CD4-positive, alpha-beta memory T cell (primary cell): ENCODE measurements around the gene PANX1. TPM values are rescaled to one million over a fixed set of nuclear protein-coding genes. Genes with fewer than 3 reads are reported as not detected.

Source experiments
- CTCF ChIA-PET: fragments of 350-600 bp; sonication (Branson Sonifier 250); formaldehyde crosslinking; loops from one replicate; lab custom pipeline; 2021; ENCODE audit warnings: inconsistent platforms; ENCODE audit not compliant: partially characterized antibody; lab: Charles Lee
- POLR2A ChIA-PET: fragments of 350-600 bp; sonication (Branson Sonifier 250); formaldehyde crosslinking; loops from one replicate; lab custom pipeline; 2021; ENCODE audit not compliant: partially characterized antibody; lab: Charles Lee
- DNase-seq, 5 donors: peaks; one replicate each; pipeline versions ENCODE4 v3.0.0 to v3.0.0-alpha.2; 2020 to 2022; ENCODE audit warnings: mixed read lengths in 1 of 5
- H3K27ac ChIP-seq: one replicate; pipeline ENCODE4 v1.7.0; 2013; ENCODE audit warnings: low read depth, low read length
- H3K27me3 ChIP-seq: 2 replicates; pipeline ENCODE4 v1.7.0; 2013; ENCODE audit warnings: mild to moderate bottlenecking, low read length, moderate library complexity; ENCODE audit not compliant: insufficient read depth
- H3K36me3 ChIP-seq: 2 replicates; pipeline ENCODE4 v1.7.0; 2013; ENCODE audit warnings: mild to moderate bottlenecking, low read length, moderate library complexity; ENCODE audit not compliant: insufficient read depth
- H3K4me1 ChIP-seq: 2 replicates; pipeline ENCODE4 v1.7.0; 2013; ENCODE audit warnings: mild to moderate bottlenecking, low read length, moderate library complexity; ENCODE audit not compliant: insufficient read depth
- H3K4me3 ChIP-seq, 2 donors: one replicate each; pipeline ENCODE4 v1.7.0; 2013; ENCODE audit warnings: low read length in 2 of 2, mild to moderate bottlenecking in 1 of 2
- H3K9me3 ChIP-seq, 2 donors: one replicate each; pipeline ENCODE4 v1.7.0; 2013; ENCODE audit warnings: low read length in 2 of 2, control low read depth in 1 of 2; ENCODE audit not compliant: control insufficient read depth in 1 of 2
- H3K27ac Mint-ChIP-seq, 7 donors: one replicate each; pipeline ENCODE4 v1.8.0; 2020 to 2021; ENCODE audit warnings: mixed read lengths in 7 of 7, mild to moderate bottlenecking in 6 of 7, inconsistent platforms in 3 of 7, moderate library complexity in 3 of 7
- H3K27me3 Mint-ChIP-seq, 2 donors: one replicate each; pipeline ENCODE4 v1.8.0; 2020 to 2021; ENCODE audit warnings: mixed read lengths in 2 of 2
- H3K36me3 Mint-ChIP-seq, 2 donors: one replicate each; pipeline ENCODE4 v1.8.0; 2020 to 2021; ENCODE audit warnings: mixed read lengths in 2 of 2, inconsistent platforms in 1 of 2, mild to moderate bottlenecking in 1 of 2
- H3K4me1 Mint-ChIP-seq, 4 donors: one replicate each; pipeline ENCODE4 v1.8.0; 2020 to 2021; ENCODE audit warnings: mixed read lengths in 4 of 4, mild to moderate bottlenecking in 1 of 4
- H3K4me3 Mint-ChIP-seq, 8 donors: one replicate each; pipeline ENCODE4 v1.8.0; 2020 to 2021; ENCODE audit warnings: mixed read lengths in 8 of 8, mild to moderate bottlenecking in 7 of 8, moderate library complexity in 6 of 8, inconsistent platforms in 3 of 8
- H3K9me3 Mint-ChIP-seq, 8 donors: one replicate each; pipeline ENCODE4 v1.8.0; 2020 to 2021; ENCODE audit warnings: mixed read lengths in 8 of 8, mild to moderate bottlenecking in 5 of 8, inconsistent platforms in 3 of 8, moderate library complexity in 1 of 8
- intact Hi-C: fragments of 100-400 bp; cut with micrococcal nuclease; formaldehyde crosslinking; loops from one replicate; pipeline ENCODE4 v1.15.1; 2023
- polyA plus RNA-seq, 2 donors: library from polyadenylated mRNA; unstranded; fragments of 300-500 nt; fragmentation: Illumina TruSeq; gene quantifications; one replicate each; pipeline ENCODE4 v1.2.3, GENCODE V29; 2021
- total RNA-seq, 2 experiments: library from RNA; stranded (reverse); gene quantifications; one replicate each; pipeline ENCODE4 v1.2.3, GENCODE V29; 2021

The PANX1 gene
- total and polyA plus RNA-seq, 4 experiments from 2014 or later, result 7.6 to 9.5 (median 8.7) TPM

DNA sequence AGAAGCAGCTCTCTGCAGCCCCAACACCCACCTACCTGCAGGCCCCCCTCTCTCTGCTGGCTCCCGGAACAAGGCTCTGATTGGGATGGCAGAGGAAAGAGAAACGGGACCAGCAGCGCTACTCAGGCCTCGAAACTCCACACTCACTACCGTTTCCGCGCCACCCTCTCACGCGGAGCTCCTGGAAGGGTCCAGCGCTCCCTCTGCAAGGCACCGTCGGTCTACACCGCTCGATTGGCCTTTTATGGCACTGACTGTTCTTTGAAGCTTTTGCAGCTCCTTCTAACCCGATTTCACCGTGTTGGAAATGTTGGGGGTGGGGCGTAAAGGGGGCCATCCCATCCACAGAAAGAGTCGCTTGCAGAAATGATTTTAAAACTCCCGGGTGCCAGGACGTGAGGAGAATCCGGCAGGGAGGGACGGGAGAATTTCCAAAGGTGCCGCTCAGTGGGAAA lies 323 bp upstream of the PANX1 start:
- peaks cover 46% of the 10 kb centered on the region for H3K4me1 ChIP-seq
- no peaks in the 10 kb centered on the region for H3K9me3 ChIP-seq
- peaks cover 0 to 2% of the 10 kb centered on the region in 2 donors for H3K36me3 Mint-ChIP-seq
- H3K4me1 Mint-ChIP-seq, result peaks cover 15 to 25% (median 20%) of the 10 kb centered on the region in 4 donors
- peak overlapping the region; percentile 87 to 98 (median 94) for H3K27ac Mint-ChIP-seq
- ChIA-PET POLR2A (interaction anchor here (0.5 to 2.2 kb wide), 14 partner anchors 9 to 1662 kb away, joined by 3 to 11 read pairs (median 4); partner anchors contain the start of genes C11orf54, CEP57, FAM76B and MED17), CTCF (interaction anchor here (0.8 to 0.9 kb wide), 2 partner anchors 23 to 54 kb away, joined by 3 to 4 read pairs; no protein-coding TSS in a partner anchor)
- H3K4me3 Mint-ChIP-seq, result peak overlapping the region in 4 of 8 donors; percentile 90 to 94 (median 92)
- intact Hi-C loops, result loop anchor here (2.0 to 5.0 kb wide), 2 partner anchors 364 to 1659 kb away; partner anchors contain the start of genes ANKRD49, FAM76B and MRE11
- peak overlapping the region; percentile 84 for H3K27ac ChIP-seq
- H3K36me3 ChIP-seq, result no peaks in the 10 kb centered on the region
- H3K27me3 Mint-ChIP-seq, result no peaks in the 10 kb centered on the region
- H3K9me3 Mint-ChIP-seq, result no peaks in the 10 kb centered on the region
- peak overlapping the region; percentile 89 to 96 for H3K4me3 ChIP-seq
- H3K27me3 ChIP-seq, result no peaks in the 10 kb centered on the region
- DNase-seq, result no peak

DNA sequence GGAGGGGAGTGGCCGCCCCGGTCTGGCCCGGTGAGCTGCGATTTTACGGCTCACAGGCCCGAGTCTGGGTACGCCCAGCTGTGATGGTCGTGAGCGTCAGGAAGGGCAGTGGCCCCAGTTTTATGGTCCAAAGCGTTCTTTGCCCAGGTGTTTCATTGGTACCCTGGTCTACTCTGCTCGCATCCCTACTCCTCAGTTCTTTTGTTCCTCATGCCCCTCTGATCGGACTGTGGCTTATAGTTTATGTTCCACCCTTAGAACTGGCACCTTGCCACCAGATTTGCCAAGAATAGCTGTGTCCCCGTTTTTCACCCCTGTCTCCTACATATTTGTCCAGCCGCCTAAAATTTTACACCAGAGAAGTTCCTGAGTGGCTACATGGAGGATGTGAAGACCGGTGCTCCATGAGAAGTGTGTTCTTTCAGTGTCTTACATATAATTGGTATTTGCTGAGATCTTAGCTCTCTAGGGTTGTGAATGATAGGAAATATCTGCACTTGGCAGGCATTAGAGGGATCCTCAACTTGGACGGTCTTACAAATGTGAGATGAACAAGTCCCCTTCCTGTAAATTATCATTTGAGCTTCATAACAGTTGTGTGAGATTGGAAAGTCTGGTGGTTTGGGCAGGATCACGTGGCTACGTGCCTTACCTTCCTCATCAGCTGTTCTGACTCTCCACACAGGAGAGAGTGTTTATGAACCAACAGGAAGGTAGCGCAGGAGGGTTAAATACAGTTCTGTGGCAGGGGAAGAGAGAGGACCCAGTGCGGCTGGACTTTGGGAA lies 1.1 kb downstream of the PANX1 start:
- Histone ChIP-seq H3K9me3 (no peaks in the 10 kb centered on the region), H3K4me3 (peak overlapping the region; percentile 89 to 96), H3K27ac (peak overlapping the region; percentile 84), H3K27me3 (no peaks in the 10 kb centered on the region), H3K4me1 (peaks cover 60% of the 10 kb centered on the region), H3K36me3 (no peaks in the 10 kb centered on the region)
- no peaks in the 10 kb centered on the region for H3K9me3 Mint-ChIP-seq
- POLR2A ChIA-PET, result interaction anchor here (0.9 to 2.2 kb wide), 10 partner anchors 8 to 1660 kb away, joined by 3 to 11 read pairs (median 4); partner anchors contain the start of genes C11orf54, CEP57, FAM76B and TAF1D
- H3K4me1 Mint-ChIP-seq, result peaks cover 24 to 37% (median 31%) of the 10 kb centered on the region in 4 donors
- CTCF ChIA-PET, result interaction anchor here (0.8 kb wide), 1 partner anchor 43 kb away, joined by 3 read pairs; no protein-coding TSS in a partner anchor
- peak in 4 of 5 donors; percentile 15 to 26 (median 22) for DNase-seq
- H3K27ac Mint-ChIP-seq, result no peak overlapping the region
- intact Hi-C loops, result loop anchor here (2.0 to 10.0 kb wide), 3 partner anchors 363 to 1658 kb away; partner anchors contain the start of genes ANKRD49, FAM76B, MRE11 and SMCO4
- no peaks in the 10 kb centered on the region for H3K27me3 Mint-ChIP-seq
- H3K4me3 Mint-ChIP-seq, result no peak overlapping the region
- H3K36me3 Mint-ChIP-seq, result peaks cover 0 to 2% of the 10 kb centered on the region in 2 donors

DNA sequence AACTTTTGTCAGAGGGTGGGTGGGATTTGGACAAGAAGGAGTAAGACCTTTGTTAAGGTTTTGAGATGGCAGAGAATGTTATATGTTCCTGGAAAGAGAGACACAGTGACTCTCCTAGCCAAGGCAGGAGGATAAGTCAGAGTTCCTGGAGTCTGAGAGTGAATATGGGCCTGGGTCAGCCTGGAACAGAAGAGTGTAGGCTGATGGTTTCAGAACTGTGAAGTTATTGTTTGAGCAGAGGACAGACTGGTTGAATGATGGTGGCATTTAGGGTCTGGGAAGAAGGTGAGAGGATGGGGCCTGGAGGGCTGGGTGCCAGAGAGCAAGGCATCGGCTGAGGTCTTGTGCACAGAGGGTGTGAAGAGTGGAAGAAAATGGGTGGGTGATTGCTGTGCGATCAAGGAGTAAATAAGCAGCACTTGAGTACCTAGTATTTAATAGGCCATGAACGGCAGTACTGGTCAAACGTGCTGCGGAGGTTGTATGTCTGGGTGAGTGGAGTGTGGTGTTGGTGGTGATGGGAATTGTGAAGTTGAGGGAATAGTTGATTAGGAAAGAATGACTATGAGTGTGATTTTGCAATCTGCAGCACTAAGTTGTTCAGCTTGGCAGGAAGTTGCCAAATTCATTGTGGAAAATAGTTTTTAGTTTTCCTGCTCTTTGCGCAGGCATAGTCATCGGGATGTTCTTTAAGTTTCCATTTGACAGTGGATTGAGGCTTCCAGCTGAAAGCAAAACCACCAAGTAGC lies 1.8 kb downstream of the PANX1 start:
- Mint-ChIP-seq H3K36me3 (peaks cover 0 to 2% of the 10 kb centered on the region in 2 donors), H3K9me3 (no peaks in the 10 kb centered on the region), H3K4me1 (peaks cover 29 to 45% (median 37%) of the 10 kb centered on the region in 4 donors), H3K4me3 (no peak overlapping the region), H3K27ac (no peak overlapping the region), H3K27me3 (no peaks in the 10 kb centered on the region)
- Histone ChIP-seq H3K27me3 (no peaks in the 10 kb centered on the region), H3K4me3 (peak overlapping the region; percentile 89 to 96), H3K4me1 (peaks cover 65% of the 10 kb centered on the region), H3K9me3 (no peaks in the 10 kb centered on the region), H3K36me3 (no peaks in the 10 kb centered on the region), H3K27ac (peak overlapping the region; percentile 84)
- ChIA-PET POLR2A (interaction anchor here (0.9 to 2.2 kb wide), 4 partner anchors 11 to 959 kb away, joined by 3 to 11 read pairs (median 6); partner anchors contain the start of genes C11orf54 and TAF1D), CTCF (no interaction called here)
- intact Hi-C loops, result loop anchor here (10.0 kb wide), 1 partner anchor 586 kb away; the partner anchor contains the start of gene SMCO4
- DNase-seq, result no peak

- DNase-seq, result no peak
- no peak overlapping the region for H3K27ac Mint-ChIP-seq
- H3K9me3 Mint-ChIP-seq, result no peaks in the 10 kb centered on the region
- intact Hi-C loops, result loop anchor here (10.0 kb wide), 1 partner anchor 586 kb away; the partner anchor contains the start of gene SMCO4
- H3K4me1 ChIP-seq, result peaks cover 72% of the 10 kb centered on the region
- no peaks in the 10 kb centered on the region for H3K36me3 ChIP-seq
- ChIA-PET CTCF (interaction anchor here (1.2 kb wide), 1 partner anchor 53 kb away, joined by 4 read pairs; no protein-coding TSS in a partner anchor), POLR2A (no interaction called here)
- no peaks in the 10 kb centered on the region for H3K27me3 ChIP-seq
- H3K9me3 ChIP-seq, result no peaks in the 10 kb centered on the region
- no peak overlapping the region for H3K27ac ChIP-seq
- H3K36me3 Mint-ChIP-seq, result peaks cover 1 to 2% of the 10 kb centered on the region in 2 donors
- H3K4me3 ChIP-seq, result no peak overlapping the region
- H3K27me3 Mint-ChIP-seq, result no peaks in the 10 kb centered on the region
- H3K4me1 Mint-ChIP-seq, result peaks cover 34 to 52% (median 44%) of the 10 kb centered on the region in 4 donors
- no peak overlapping the region for H3K4me3 Mint-ChIP-seq
Measured at GRCh38 chr11:94131047-94131717, 2.5 kb downstream of the PANX1 start.

GRCh38 chr11:94131718-94132115 lies 3.1 kb downstream of the PANX1 start:
- H3K27ac ChIP-seq, result no peak overlapping the region
- H3K27me3 ChIP-seq, result no peaks in the 10 kb centered on the region
- Mint-ChIP-seq H3K4me3 (no peak overlapping the region), H3K36me3 (peaks cover 3% of the 10 kb centered on the region in 2 donors), H3K27me3 (no peaks in the 10 kb centered on the region), H3K4me1 (peaks cover 36 to 57% (median 47%) of the 10 kb centered on the region in 4 donors), H3K27ac (no peak overlapping the region), H3K9me3 (peaks cover 0 to under 1% (median 0%) of the 10 kb centered on the region in 8 donors)
- no peak for DNase-seq
- ChIA-PET POLR2A (no interaction called here), CTCF (interaction anchor here (1.2 kb wide), 1 partner anchor 52 kb away, joined by 4 read pairs; no protein-coding TSS in a partner anchor)
- H3K4me1 ChIP-seq, result peaks cover 74% of the 10 kb centered on the region
- H3K9me3 ChIP-seq, result no peaks in the 10 kb centered on the region
- intact Hi-C loops, result loop anchor here (10.0 kb wide), 1 partner anchor 587 kb away; the partner anchor contains the start of gene SMCO4
- H3K4me3 ChIP-seq, result no peak overlapping the region
- H3K36me3 ChIP-seq, result no peaks in the 10 kb centered on the region

- H3K27me3 Mint-ChIP-seq, result no peaks in the 10 kb centered on the region
- Histone ChIP-seq H3K4me3 (no peak overlapping the region), H3K4me1 (peaks cover 74% of the 10 kb centered on the region), H3K36me3 (no peaks in the 10 kb centered on the region), H3K27me3 (no peaks in the 10 kb centered on the region), H3K9me3 (no peaks in the 10 kb centered on the region), H3K27ac (no peak overlapping the region)
- no peak overlapping the region for H3K4me3 Mint-ChIP-seq
- DNase-seq, result no peak
- ChIA-PET POLR2A (no interaction called here), CTCF (interaction anchor here (1.2 kb wide), 1 partner anchor 52 kb away, joined by 4 read pairs; no protein-coding TSS in a partner anchor)
- peaks cover 0 to 2% (median 0%) of the 10 kb centered on the region in 8 donors for H3K9me3 Mint-ChIP-seq
- peaks cover 37 to 56% (median 46%) of the 10 kb centered on the region in 4 donors for H3K4me1 Mint-ChIP-seq
- intact Hi-C loops, result loop anchor here (10.0 kb wide), 1 partner anchor 587 kb away; the partner anchor contains the start of gene SMCO4
- H3K27ac Mint-ChIP-seq, result no peak overlapping the region
- peaks cover 3 to 4% of the 10 kb centered on the region in 2 donors for H3K36me3 Mint-ChIP-seq
Measured at GRCh38 chr11:94132152-94132558, 3.5 kb downstream of the PANX1 start.
